Rectal smooth muscle tissue (tissue), 1 donor: ENCODE results near the gene PARVB.

Source experiments
- H3K27ac ChIP-seq: one replicate; pipeline ENCODE4 v1.7.0; 2013; ENCODE audit warnings: low read depth, low read length, inconsistent platforms
- H3K27me3 ChIP-seq: one replicate; pipeline ENCODE4 v1.7.0; 2013; ENCODE audit warnings: low read length; ENCODE audit not compliant: control insufficient read depth, insufficient read depth
- H3K36me3 ChIP-seq: one replicate; pipeline ENCODE4 v1.7.0; 2013; ENCODE audit warnings: low read length; ENCODE audit not compliant: control insufficient read depth, insufficient read depth
- H3K4me1 ChIP-seq: one replicate; pipeline ENCODE4 v1.7.0; 2013; ENCODE audit warnings: low read length; ENCODE audit not compliant: control insufficient read depth, insufficient read depth
- H3K4me3 ChIP-seq: one replicate; pipeline ENCODE4 v1.7.0; 2013; ENCODE audit warnings: low read length
- H3K9ac ChIP-seq: one replicate; pipeline ENCODE4 v1.7.0; 2013; ENCODE audit warnings: low read length

Gene PARVB

GRCh38 chr22:44091021-44091721, 67.1 kb downstream of the PARVB start:
- no peak overlapping the region for H3K9ac ChIP-seq
- H3K27me3 ChIP-seq = no peaks in the 10 kb centered on the region
- no peak overlapping the region for H3K27ac ChIP-seq
- H3K36me3 ChIP-seq = no peaks in the 10 kb centered on the region
- peaks cover 32% of the 10 kb centered on the region for H3K4me1 ChIP-seq
- no peak overlapping the region for H3K4me3 ChIP-seq

GRCh38 chr22:44091751-44092150, 67.6 kb downstream of the PARVB start:
- H3K4me3 ChIP-seq = no peak overlapping the region
- H3K27me3 ChIP-seq = no peaks in the 10 kb centered on the region
- no peak overlapping the region for H3K9ac ChIP-seq
- peaks cover 26% of the 10 kb centered on the region for H3K4me1 ChIP-seq
- H3K27ac ChIP-seq = no peak overlapping the region
- no peaks in the 10 kb centered on the region for H3K36me3 ChIP-seq

DNA sequence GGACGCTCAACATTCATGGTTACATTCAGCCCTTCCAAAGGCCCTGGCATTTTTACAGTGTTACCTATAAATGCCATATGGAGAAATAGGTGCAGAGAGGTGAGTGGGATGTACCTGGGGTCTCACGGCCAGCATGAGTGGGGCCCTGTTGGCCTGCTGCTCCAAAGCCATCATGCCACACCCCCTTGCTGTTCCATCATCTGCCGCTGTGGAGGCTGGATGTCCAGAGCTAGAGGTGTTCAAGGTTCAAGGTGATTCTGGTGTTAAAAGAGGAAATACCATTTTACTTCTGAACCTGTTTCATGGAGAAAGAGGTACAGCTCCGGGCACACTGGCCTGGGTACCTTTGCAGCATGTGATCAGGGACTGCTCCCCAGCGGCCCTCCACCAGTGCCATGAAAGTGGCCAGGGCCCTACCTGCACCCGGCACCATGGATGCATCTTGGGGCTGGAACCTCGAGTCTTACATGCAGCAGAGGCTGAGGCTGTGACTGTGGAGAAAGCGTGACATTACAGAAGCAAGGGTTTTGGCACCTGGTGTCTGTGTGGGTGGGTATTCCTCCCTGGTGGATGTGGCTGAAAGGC, 68.6 kb downstream of the PARVB start:
- Histone ChIP-seq H3K27me3 (no peaks in the 10 kb centered on the region), H3K36me3 (no peaks in the 10 kb centered on the region), H3K9ac (no peak overlapping the region), H3K27ac (no peak overlapping the region), H3K4me3 (no peak overlapping the region), H3K4me1 (peaks cover 20% of the 10 kb centered on the region)

DNA sequence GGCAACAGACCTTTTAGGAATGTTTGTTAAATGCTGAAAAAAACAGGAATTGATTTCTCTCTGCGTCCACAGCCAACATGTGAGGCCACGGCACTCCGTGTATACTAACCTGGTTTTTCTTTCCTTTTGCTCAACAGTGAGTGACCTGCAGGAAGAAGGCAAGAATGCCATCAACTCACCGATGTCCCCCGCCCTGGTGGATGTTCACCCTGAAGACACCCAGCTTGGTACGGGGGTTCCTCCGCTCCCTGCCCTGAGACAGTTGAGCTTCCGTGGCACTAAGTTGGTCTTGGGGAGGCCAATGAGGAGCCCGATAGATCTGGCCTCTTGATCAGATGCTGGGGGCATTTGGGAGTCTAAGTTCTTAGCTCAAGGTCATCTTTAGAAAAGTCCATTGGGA, 69.7 kb downstream of the PARVB start:
- no peaks in the 10 kb centered on the region for H3K27me3 ChIP-seq
- H3K4me3 ChIP-seq = no peak overlapping the region
- no peaks in the 10 kb centered on the region for H3K36me3 ChIP-seq
- H3K27ac ChIP-seq = no peak overlapping the region
- no peak overlapping the region for H3K9ac ChIP-seq
- peaks cover 20% of the 10 kb centered on the region for H3K4me1 ChIP-seq

DNA sequence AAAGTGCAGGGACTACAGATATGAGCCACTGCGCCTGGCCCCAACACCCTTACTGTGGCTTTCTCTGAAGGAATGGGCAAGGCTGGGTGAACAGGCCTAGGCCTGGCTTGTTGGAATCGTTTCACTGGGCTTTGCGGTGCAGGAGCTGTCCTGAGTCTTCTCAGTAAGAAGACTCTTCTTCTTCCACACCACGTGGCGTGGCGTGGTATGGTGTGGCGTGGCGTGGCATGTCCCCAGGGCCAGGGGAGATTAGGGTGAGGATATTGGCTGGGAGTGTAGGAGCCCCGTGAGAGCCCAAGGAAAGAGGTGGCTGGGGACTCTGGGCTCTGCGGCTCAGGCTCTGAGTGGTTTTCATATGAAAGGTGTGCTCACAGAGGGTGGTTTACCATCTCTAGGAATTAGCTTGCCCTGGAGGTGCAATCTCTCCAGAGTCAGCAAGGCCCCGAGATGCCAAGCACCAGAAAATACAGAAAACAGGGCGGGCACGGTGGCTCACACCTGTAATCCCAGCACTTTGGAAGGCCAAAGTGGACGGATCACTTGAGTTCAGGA, 70.7 kb downstream of the PARVB start:
- Histone ChIP-seq H3K27ac (no peak overlapping the region), H3K9ac (no peak overlapping the region), H3K4me1 (peaks cover 13% of the 10 kb centered on the region), H3K36me3 (no peaks in the 10 kb centered on the region), H3K27me3 (no peaks in the 10 kb centered on the region), H3K4me3 (no peak overlapping the region)

GRCh38 chr22:44096736-44097135, 72.6 kb downstream of the PARVB start:
- H3K4me1 ChIP-seq = peaks cover 2% of the 10 kb centered on the region
- H3K36me3 ChIP-seq = no peaks in the 10 kb centered on the region
- no peak overlapping the region for H3K27ac ChIP-seq
- no peak overlapping the region for H3K9ac ChIP-seq
- no peaks in the 10 kb centered on the region for H3K27me3 ChIP-seq
- H3K4me3 ChIP-seq = no peak overlapping the region

DNA sequence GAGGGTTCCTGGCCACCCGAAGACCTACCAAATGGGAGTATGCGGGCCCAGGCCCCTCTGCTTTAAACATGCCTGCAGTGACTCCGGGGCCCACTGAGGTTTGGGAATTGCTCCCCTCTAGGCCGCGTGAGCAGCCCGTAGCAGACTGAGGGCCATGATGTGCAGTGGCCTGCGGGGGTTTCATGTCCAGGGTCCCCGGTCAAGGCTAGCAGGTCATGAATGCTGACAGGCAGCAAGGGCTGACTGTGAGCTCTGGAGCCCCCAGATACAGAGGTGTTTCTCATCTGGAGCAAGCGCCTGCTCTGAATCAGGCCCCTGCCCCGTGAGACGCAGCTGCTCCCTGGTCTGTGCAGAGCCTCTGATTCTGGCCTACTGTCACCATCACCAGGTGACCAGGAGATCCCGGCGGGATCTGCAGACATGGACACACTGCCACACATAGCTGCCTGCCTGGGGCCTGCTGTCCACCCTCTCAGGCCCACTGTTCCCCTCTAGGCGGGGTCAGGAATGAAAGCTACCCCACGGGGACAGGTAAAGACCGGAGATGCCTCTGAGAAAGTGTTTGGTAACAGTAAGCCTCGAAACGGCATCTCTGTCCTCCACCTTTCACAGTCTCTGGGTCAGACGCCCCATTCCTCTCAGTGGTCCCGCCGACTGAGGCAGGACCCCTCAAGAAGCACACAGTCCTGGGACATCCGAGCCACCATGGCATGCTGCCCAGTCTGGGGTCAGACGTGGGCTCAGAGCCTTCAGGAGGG, 73.3 kb downstream of the PARVB start:
- Histone ChIP-seq H3K9ac (no peak overlapping the region), H3K4me3 (no peak overlapping the region), H3K27ac (no peak overlapping the region), H3K27me3 (no peaks in the 10 kb centered on the region), H3K36me3 (no peaks in the 10 kb centered on the region), H3K4me1 (no peaks in the 10 kb centered on the region)

GRCh38 chr22:44098021-44098739, 74.1 kb downstream of the PARVB start:
- Histone ChIP-seq H3K9ac (no peak overlapping the region), H3K36me3 (no peaks in the 10 kb centered on the region)

DNA sequence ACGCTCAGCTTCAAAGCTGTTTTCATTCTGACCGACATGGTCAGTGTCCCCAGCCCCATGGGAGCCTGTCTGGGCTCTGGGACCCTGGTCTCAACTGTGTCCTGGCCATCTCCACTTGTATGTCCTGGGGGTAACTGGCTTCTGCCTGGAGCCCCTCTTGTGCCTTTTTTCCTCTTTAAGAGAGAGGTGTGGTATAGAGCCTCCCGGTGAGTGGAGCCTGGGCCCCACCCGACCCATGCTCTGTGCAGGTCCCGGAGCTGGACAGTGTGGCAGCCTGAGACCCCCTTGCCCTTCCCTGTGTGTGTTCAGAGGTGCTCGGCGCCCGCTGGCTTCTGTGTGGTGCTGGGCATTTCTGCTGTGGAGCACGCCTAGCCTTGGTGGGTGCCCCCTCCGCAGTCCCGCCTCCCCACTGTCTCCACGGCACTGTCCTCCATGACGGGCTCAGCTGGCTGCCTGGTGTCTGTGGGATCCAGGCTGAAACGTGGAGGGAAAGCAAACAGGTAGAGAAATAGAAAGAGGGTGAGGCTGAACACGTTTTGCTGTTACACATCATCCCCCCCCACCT, 74.9 kb downstream of the PARVB start:
- Histone ChIP-seq H3K27me3 (no peaks in the 10 kb centered on the region), H3K9ac (no peak overlapping the region), H3K4me1 (no peaks in the 10 kb centered on the region), H3K36me3 (no peaks in the 10 kb centered on the region), H3K27ac (no peak overlapping the region), H3K4me3 (no peak overlapping the region)

More at GRCh38 chr22:44098021-44098739, 74.1 kb downstream of the PARVB start:
- no peak overlapping the region for H3K27ac ChIP-seq
- no peaks in the 10 kb centered on the region for H3K27me3 ChIP-seq
- no peak overlapping the region for H3K4me3 ChIP-seq
- H3K4me1 ChIP-seq = no peaks in the 10 kb centered on the region

- Histone ChIP-seq H3K27me3 (no peaks in the 10 kb centered on the region), H3K9ac (no peak overlapping the region), H3K36me3 (no peaks in the 10 kb centered on the region), H3K4me1 (no peaks in the 10 kb centered on the region), H3K4me3 (no peak overlapping the region), H3K27ac (no peak overlapping the region)
Observed at GRCh38 chr22:44099696-44100095, 75.6 kb downstream of the PARVB start.

- Histone ChIP-seq H3K9ac (no peak overlapping the region), H3K27ac (no peak overlapping the region), H3K27me3 (no peaks in the 10 kb centered on the region), H3K36me3 (no peaks in the 10 kb centered on the region), H3K4me3 (no peak overlapping the region), H3K4me1 (no peaks in the 10 kb centered on the region)
Observed at GRCh38 chr22:44100411-44100810, 76.3 kb downstream of the PARVB start.

- no peak overlapping the region for H3K27ac ChIP-seq
- H3K27me3 ChIP-seq = no peaks in the 10 kb centered on the region
- no peak overlapping the region for H3K4me3 ChIP-seq
- H3K4me1 ChIP-seq = no peaks in the 10 kb centered on the region
- H3K36me3 ChIP-seq = no peaks in the 10 kb centered on the region
- no peak overlapping the region for H3K9ac ChIP-seq
Observed at GRCh38 chr22:44102121-44102520, 78.0 kb downstream of the PARVB start.
